ENCODE results near the gene LENG8. TPM values are rescaled to one million over a fixed set of nuclear protein-coding genes. Genes with fewer than 3 reads are reported as not detected.

Gene LENG8
- total RNA-seq, 1 donor, result 123 TPM

DNA sequence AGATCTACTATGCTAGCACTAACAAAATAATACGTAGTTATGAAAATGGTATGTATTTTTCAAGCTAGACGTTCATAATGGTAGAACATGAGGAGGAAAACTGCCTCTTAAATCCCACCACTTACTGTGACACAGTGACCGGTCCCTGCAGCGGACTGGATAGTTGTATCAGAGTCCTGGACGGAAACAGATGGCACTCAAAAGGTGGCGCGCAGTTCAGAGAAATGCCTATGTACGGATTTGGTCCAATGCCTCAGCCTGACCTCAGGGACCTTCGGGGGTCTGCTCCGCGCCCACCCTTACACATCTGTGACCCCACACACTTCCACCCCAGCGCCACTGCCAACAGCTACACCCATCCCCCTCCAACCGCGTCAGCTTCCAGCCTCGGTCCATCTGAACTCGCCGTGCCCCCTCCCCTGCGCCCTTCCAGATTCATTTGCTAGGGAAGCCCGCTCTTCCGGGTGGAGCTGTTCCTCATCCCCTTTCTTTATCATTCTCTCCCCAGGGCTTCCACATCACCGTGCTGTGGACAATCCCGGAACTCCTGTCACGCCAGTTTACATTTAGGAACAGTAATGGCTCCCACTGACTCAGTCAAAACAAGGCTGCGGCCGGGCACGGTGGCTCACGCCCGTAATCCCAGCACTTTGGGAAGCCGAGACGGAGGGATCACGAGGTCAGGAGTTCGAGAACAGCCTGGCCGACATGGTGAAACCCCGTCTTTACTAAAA is 792 bp upstream of the LENG8 start:
- Histone ChIP-seq H3K27me3 (ENCODE audit: insufficient read depth, low read length) (no peaks in the 10 kb centered on the region), H3K4me3 (ENCODE audit: low read length) (peak overlapping the region; percentile 91), H3K4me1 (ENCODE audit: insufficient read depth, low read length) (peaks cover 36% of the 10 kb centered on the region), H3K9me3 (ENCODE audit: low read depth, low read length) (no peaks in the 10 kb centered on the region)

DNA sequence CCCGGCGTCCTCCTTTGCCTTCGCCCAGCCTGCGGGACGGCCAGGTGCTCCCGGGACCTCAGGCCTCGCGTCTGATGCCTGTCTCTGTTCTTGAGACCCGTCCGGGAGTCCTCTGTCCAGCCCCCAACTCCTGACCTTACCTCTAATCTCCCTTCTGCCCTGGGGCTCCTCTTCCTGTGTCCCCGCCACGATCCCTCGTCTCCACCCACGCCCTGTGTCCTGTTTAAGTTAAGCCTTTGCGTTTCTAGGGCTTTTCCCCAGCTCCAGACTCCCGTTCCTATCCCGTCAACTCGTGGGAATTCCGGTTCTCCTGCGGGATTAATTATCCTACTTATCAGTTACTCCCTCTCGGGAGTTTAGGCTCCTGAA is 686 bp downstream of the LENG8 start:
- Histone ChIP-seq H3K4me1 (ENCODE audit: insufficient read depth, low read length) (peaks cover 36% of the 10 kb centered on the region), H3K27me3 (ENCODE audit: insufficient read depth, low read length) (no peaks in the 10 kb centered on the region), H3K4me3 (ENCODE audit: low read length) (peak overlapping the region; percentile 91), H3K9me3 (ENCODE audit: low read depth, low read length) (no peaks in the 10 kb centered on the region)

GRCh38 chr19:54451331-54451871 is 2.4 kb downstream of the LENG8 start:
- Histone ChIP-seq H3K9me3 (ENCODE audit: low read depth, low read length) (no peaks in the 10 kb centered on the region), H3K4me3 (ENCODE audit: low read length) (no peak overlapping the region), H3K4me1 (ENCODE audit: insufficient read depth, low read length) (peaks cover 36% of the 10 kb centered on the region), H3K27me3 (ENCODE audit: insufficient read depth, low read length) (no peaks in the 10 kb centered on the region)

GRCh38 chr19:54451997-54452396 is 3.0 kb downstream of the LENG8 start:
- no peak overlapping the region for H3K4me3 ChIP-seq (ENCODE audit: low read length)
- peaks cover 36% of the 10 kb centered on the region for H3K4me1 ChIP-seq (ENCODE audit: insufficient read depth, low read length)

DNA sequence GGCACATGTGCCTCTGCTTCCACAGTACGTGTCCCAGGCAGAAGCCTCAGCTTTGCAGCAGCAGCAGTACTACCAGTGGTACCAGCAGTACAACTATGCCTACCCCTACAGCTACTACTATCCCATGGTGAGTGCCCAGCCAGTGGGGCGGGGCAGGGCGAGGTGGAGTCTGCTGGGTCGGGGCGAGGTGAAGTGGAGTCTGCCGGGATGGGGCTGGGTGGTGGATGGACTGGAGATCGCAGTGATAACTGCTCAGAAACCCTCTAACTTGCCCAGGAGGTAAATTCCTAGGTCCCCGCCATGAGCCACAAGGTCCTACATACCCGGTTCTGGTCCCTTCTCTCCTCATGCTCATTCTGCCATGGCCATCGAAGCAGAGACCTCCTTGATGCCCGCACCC is 3.6 kb downstream of the LENG8 start:
- peaks cover 31% of the 10 kb centered on the region for H3K4me1 ChIP-seq (ENCODE audit: insufficient read depth, low read length)
- no peak overlapping the region for H3K4me3 ChIP-seq (ENCODE audit: low read length)
- no peaks in the 10 kb centered on the region for H3K9me3 ChIP-seq (ENCODE audit: low read depth, low read length)
- H3K27me3 ChIP-seq (ENCODE audit: insufficient read depth, low read length), result no peaks in the 10 kb centered on the region

More at GRCh38 chr19:54451997-54452396, 3.0 kb downstream of the LENG8 start:
- Histone ChIP-seq H3K27me3 (ENCODE audit: insufficient read depth, low read length) (no peaks in the 10 kb centered on the region), H3K9me3 (ENCODE audit: low read depth, low read length) (no peaks in the 10 kb centered on the region)

- Histone ChIP-seq H3K4me1 (ENCODE audit: insufficient read depth, low read length) (peaks cover 25% of the 10 kb centered on the region), H3K27me3 (ENCODE audit: insufficient read depth, low read length) (no peaks in the 10 kb centered on the region), H3K9me3 (ENCODE audit: low read depth, low read length) (no peaks in the 10 kb centered on the region), H3K4me3 (ENCODE audit: low read length) (no peak overlapping the region)
Observed at GRCh38 chr19:54453921-54454780, 5.2 kb downstream of the LENG8 start.

- Histone ChIP-seq H3K4me1 (ENCODE audit: insufficient read depth, low read length) (peaks cover 20% of the 10 kb centered on the region), H3K4me3 (ENCODE audit: low read length) (no peak overlapping the region), H3K9me3 (ENCODE audit: low read depth, low read length) (no peaks in the 10 kb centered on the region), H3K27me3 (ENCODE audit: insufficient read depth, low read length) (no peaks in the 10 kb centered on the region)
Observed at GRCh38 chr19:54454781-54455675, 6.0 kb downstream of the LENG8 start.

DNA sequence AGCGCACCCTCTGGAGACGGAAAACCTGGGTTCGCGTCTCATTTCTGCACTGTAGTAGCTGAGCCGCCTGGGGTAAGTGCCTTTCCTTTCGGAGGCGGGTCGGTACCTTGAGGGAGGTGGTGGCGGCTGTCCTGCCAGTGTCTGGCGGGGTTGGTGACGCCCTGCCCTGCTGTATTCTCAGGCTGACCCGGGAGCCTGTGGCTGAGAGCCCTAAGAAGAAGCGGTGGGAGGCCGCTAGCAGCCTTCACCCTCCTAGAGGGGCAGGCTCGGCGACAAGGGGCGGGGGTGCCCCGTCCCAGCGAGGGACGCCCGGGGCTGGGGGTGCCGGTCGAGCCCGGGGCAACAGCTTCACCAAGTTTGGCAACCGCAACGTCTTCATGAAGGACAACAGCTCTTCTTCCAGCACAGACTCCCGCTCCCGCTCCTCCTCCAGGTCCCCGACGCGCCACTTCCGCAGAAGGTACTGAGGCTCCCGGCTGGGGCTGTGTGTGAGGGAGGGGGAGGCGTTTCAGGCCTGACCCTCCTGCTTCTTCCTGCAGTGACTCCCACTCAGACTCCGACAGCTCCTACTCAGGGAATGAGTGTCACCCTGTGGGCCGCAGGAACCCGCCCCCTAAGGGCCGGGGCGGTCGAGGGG is 6.9 kb downstream of the LENG8 start:
- Histone ChIP-seq H3K27me3 (ENCODE audit: insufficient read depth, low read length) (no peaks in the 10 kb centered on the region), H3K4me1 (ENCODE audit: insufficient read depth, low read length) (peaks cover 11% of the 10 kb centered on the region), H3K9me3 (ENCODE audit: low read depth, low read length) (no peaks in the 10 kb centered on the region), H3K4me3 (ENCODE audit: low read length) (no peak overlapping the region)

- peaks cover 4% of the 10 kb centered on the region for H3K4me1 ChIP-seq (ENCODE audit: insufficient read depth, low read length)
- H3K27me3 ChIP-seq (ENCODE audit: insufficient read depth, low read length), result no peaks in the 10 kb centered on the region
- H3K4me3 ChIP-seq (ENCODE audit: low read length), result no peak overlapping the region
- H3K9me3 ChIP-seq (ENCODE audit: low read depth, low read length), result no peaks in the 10 kb centered on the region
Observed at GRCh38 chr19:54456423-54457373, 7.7 kb downstream of the LENG8 start.

DNA sequence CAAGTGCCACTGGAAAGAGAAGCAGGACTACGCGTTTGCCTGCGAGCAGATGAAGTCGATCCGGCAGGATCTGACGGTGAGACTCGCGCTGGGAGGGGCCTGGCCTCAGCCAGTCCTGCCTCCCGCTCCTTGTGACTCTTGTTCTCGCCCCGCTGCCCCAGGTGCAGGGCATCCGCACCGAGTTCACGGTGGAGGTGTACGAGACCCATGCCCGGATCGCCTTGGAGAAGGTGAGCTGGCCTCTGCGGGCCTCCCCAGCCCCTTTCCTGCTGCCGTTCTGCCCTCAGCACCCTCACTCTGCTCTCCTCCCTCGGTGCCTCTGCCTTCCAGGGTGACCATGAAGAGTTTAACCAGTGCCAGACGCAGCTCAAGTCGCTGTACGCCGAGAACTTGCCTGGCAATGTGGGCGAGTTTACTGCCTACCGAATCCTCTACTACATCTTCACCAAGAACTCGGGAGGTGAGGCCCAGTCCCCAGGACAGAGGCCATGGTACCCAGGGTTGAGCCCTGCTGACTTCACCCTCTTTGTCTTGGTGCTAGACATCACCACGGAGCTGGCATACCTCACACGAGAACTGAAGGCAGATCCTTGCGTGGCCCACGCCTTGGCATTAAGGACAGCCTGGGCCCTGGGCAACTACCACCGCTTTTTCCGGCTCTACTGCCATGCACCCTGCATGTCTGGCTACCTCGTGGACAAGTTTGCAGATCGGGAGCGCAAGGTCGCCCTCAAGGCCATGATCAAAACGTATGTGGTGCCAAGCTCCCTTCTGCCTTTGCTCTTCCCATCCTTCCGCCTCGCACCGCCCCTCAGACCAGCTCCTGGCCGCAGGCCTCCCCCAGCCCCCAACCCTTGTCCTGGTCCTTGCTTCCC is 9.0 kb downstream of the LENG8 start:
- H3K27me3 ChIP-seq (ENCODE audit: insufficient read depth, low read length), result no peaks in the 10 kb centered on the region
- H3K4me3 ChIP-seq (ENCODE audit: low read length), result no peak overlapping the region
- H3K9me3 ChIP-seq (ENCODE audit: low read depth, low read length), result no peaks in the 10 kb centered on the region
- H3K4me1 ChIP-seq (ENCODE audit: insufficient read depth, low read length), result peaks cover 13% of the 10 kb centered on the region

DNA sequence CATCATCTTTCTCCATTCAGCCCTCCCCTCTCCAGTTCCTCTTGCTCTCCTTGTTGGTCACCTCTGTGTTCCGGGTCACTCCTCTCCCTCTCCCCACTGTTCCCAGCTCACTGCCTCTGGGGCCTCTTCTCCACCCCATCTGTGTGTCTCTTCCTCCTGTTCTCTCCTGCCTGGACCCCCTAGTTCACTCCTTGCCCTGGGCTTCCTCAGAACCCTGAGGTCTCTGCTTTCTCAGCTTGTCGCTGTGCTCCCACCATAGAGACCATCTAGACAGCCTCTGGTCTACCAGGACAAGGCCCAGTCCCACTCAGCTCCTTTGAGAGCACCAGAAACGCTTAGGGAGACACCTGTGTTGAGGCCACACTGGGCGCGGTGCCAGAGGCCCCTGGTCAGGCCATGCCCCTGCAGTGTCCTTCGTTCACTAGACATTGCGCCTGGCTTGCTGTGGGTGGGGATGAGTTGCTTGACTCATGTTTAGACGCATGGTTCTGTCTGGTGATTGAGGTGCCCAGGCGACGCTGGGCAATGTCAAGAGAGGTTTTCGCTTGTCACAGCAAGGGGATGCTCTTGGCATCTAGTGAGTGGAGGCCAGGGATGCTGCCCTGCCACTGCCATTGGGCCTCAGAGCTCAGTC is 9.8 kb downstream of the LENG8 start:
- H3K4me1 ChIP-seq (ENCODE audit: insufficient read depth, low read length), result peaks cover 21% of the 10 kb centered on the region
- no peaks in the 10 kb centered on the region for H3K9me3 ChIP-seq (ENCODE audit: low read depth, low read length)

More for the DNA sequence above, 9.8 kb downstream of the LENG8 start:
- no peak overlapping the region for H3K4me3 ChIP-seq (ENCODE audit: low read length)
- H3K27me3 ChIP-seq (ENCODE audit: insufficient read depth, low read length), result no peaks in the 10 kb centered on the region

All from mononuclear cell (primary cell).